CD8-positive, alpha-beta memory T cell (primary cell): ENCODE results near the gene REM2. TPM values are rescaled to one million over a fixed set of nuclear protein-coding genes. Genes with fewer than 3 reads are reported as not detected.
"Not testable (repeated sequence)": the region's sequence is repeated elsewhere in the genome, so short reads cannot be mapped to it uniquely, and the experiment has no call there.

Source experiments
- CTCF ChIA-PET: fragments of 350-600 bp; sonication (Branson Sonifier 250); formaldehyde crosslinking; loops from one replicate; lab custom pipeline; 2021; ENCODE audit warnings: antibody characterized with exemption; lab: Charles Lee
- POLR2A ChIA-PET: fragments of 350-600 bp; sonication (Branson Sonifier 250); formaldehyde crosslinking; loops from one replicate; lab custom pipeline; 2021; ENCODE audit warnings: antibody characterized with exemption; lab: Charles Lee
- DNase-seq, 5 donors: peaks; one replicate each; pipeline versions ENCODE4 v3.0.0 to v3.0.0-alpha.2; 2020 to 2022; ENCODE audit warnings: mixed read lengths in 1 of 5
- H3K27ac ChIP-seq: one replicate; pipeline ENCODE4 v1.7.0; 2013; ENCODE audit warnings: low read depth, mild to moderate bottlenecking, low read length, moderate library complexity
- H3K27me3 ChIP-seq: 2 replicates; pipeline ENCODE4 v1.7.0; 2013; ENCODE audit warnings: low read length, mild to moderate bottlenecking; ENCODE audit not compliant: insufficient read depth, poor library complexity, severe bottlenecking
- H3K36me3 ChIP-seq: 2 replicates; pipeline ENCODE4 v1.7.0; 2013; ENCODE audit warnings: mild to moderate bottlenecking, low read length, moderate library complexity; ENCODE audit not compliant: insufficient read depth
- H3K4me1 ChIP-seq: 2 replicates; pipeline ENCODE4 v1.7.0; 2013; ENCODE audit warnings: mild to moderate bottlenecking, low read length, moderate library complexity; ENCODE audit not compliant: insufficient read depth
- H3K4me3 ChIP-seq: 2 replicates; pipeline ENCODE4 v1.7.0; 2013; ENCODE audit warnings: mild to moderate bottlenecking, low read length
- H3K9me3 ChIP-seq: 2 replicates; pipeline ENCODE4 v1.7.0; 2013; ENCODE audit warnings: mild to moderate bottlenecking, low read length
- H3K27ac Mint-ChIP-seq, 8 donors: one replicate each; pipeline ENCODE4 v1.8.0; 2020 to 2021; ENCODE audit warnings: mixed read lengths in 8 of 8, mild to moderate bottlenecking in 6 of 8, inconsistent platforms in 3 of 8, moderate library complexity in 3 of 8
- H3K27me3 Mint-ChIP-seq, 2 donors: one replicate each; pipeline ENCODE4 v1.8.0; 2020 to 2021; ENCODE audit warnings: mixed read lengths in 2 of 2, mild to moderate bottlenecking in 1 of 2, moderate library complexity in 1 of 2
- H3K36me3 Mint-ChIP-seq, 3 donors: one replicate each; pipeline ENCODE4 v1.8.0; 2020 to 2021; ENCODE audit warnings: mixed read lengths in 3 of 3, inconsistent platforms in 1 of 3, mild to moderate bottlenecking in 1 of 3
- H3K4me1 Mint-ChIP-seq, 3 donors: one replicate each; pipeline ENCODE4 v1.8.0; 2020 to 2021; ENCODE audit warnings: mixed read lengths in 3 of 3, inconsistent platforms in 1 of 3, mild to moderate bottlenecking in 1 of 3
- H3K4me3 Mint-ChIP-seq, 7 donors: one replicate each; pipeline ENCODE4 v1.8.0; 2020 to 2021; ENCODE audit warnings: mixed read lengths in 7 of 7, mild to moderate bottlenecking in 6 of 7, moderate library complexity in 4 of 7, inconsistent platforms in 2 of 7
- H3K9me3 Mint-ChIP-seq, 5 donors: one replicate each; pipeline ENCODE4 v1.8.0; 2020 to 2022; ENCODE audit warnings: mixed read lengths in 5 of 5, mild to moderate bottlenecking in 3 of 5, moderate library complexity in 2 of 5, inconsistent platforms in 1 of 5
- polyA plus RNA-seq: library from polyadenylated mRNA; unstranded; fragments of 300-500 nt; fragmentation: Illumina TruSeq; gene quantifications from one replicate; pipeline ENCODE4 v1.2.3, GENCODE V29; 2021
- total RNA-seq, 2 experiments: library from RNA; stranded (reverse); gene quantifications; one replicate each; pipeline ENCODE4 v1.2.3, GENCODE V29; 2021

The REM2 gene
- total and polyA plus RNA-seq, 3 experiments from 2014 or later: 0.33 to 1.0 (median 0.33) TPM

GRCh38 chr14:22850944-22851764 is 31.9 kb upstream of the REM2 start:
- ChIA-PET POLR2A (interaction anchor here (0.5 kb wide), 1 partner anchor 86 kb away, joined by 4 read pairs; no protein-coding TSS in a partner anchor), CTCF (interaction anchor here (1.1 to 8.2 kb wide), 10 partner anchors 10 to 294 kb away, joined by 3 to 149 read pairs (median 9); partner anchors contain the start of genes ABHD4 and MRPL52)
- no peak overlapping the region for H3K4me3 Mint-ChIP-seq
- no peak overlapping the region for H3K27ac ChIP-seq
- no peak overlapping the region for H3K4me3 ChIP-seq
- peaks cover 12% of the 10 kb centered on the region for H3K4me1 ChIP-seq
- no peaks in the 10 kb centered on the region for H3K36me3 Mint-ChIP-seq
- peaks cover 4 to 10% (median 9%) of the 10 kb centered on the region in 3 donors for H3K4me1 Mint-ChIP-seq
- peaks cover 4% of the 10 kb centered on the region for H3K27me3 ChIP-seq
- H3K9me3 ChIP-seq: no peaks in the 10 kb centered on the region
- H3K27ac Mint-ChIP-seq: peak overlapping the region in 1 of 8 donors; percentile 60
- no peak for DNase-seq
- peaks cover 10 to 28% of the 10 kb centered on the region in 2 donors for H3K27me3 Mint-ChIP-seq
- no peaks in the 10 kb centered on the region for H3K36me3 ChIP-seq
- no peaks in the 10 kb centered on the region for H3K9me3 Mint-ChIP-seq

GRCh38 chr14:22852178-22852577 is 30.8 kb upstream of the REM2 start:
- not testable (repeated sequence) for H3K27ac Mint-ChIP-seq, H3K27me3 ChIP-seq, H3K27ac ChIP-seq, H3K9me3 Mint-ChIP-seq, H3K36me3 ChIP-seq, H3K4me3 ChIP-seq, H3K36me3 Mint-ChIP-seq, H3K9me3 ChIP-seq, H3K4me3 Mint-ChIP-seq, DNase-seq
- POLR2A ChIA-PET: interaction anchor here (1.5 kb wide), 1 partner anchor 29 kb away, joined by 5 read pairs; no protein-coding TSS in a partner anchor
- Mint-ChIP-seq H3K27me3 (peaks cover 10 to 26% of the 10 kb centered on the region in 2 donors), H3K4me1 (peaks cover 4 to 12% (median 12%) of the 10 kb centered on the region in 3 donors)
- H3K4me1 ChIP-seq: peaks cover 12% of the 10 kb centered on the region
- CTCF ChIA-PET: interaction anchor here (0.6 to 8.2 kb wide), 23 partner anchors 9 to 285 kb away, joined by 3 to 149 read pairs (median 7); partner anchors contain the start of genes DAD1, LRP10, MRPL52 and OXA1L

GRCh38 chr14:22852599-22852939 is 30.5 kb upstream of the REM2 start:
- no peaks in the 10 kb centered on the region for H3K9me3 Mint-ChIP-seq
- Histone ChIP-seq H3K4me3 (no peak overlapping the region), H3K36me3 (no peaks in the 10 kb centered on the region), H3K9me3 (no peaks in the 10 kb centered on the region), H3K4me1 (peaks cover 12% of the 10 kb centered on the region), H3K27ac (no peak overlapping the region), H3K27me3 (peaks cover 6% of the 10 kb centered on the region)
- ChIA-PET POLR2A (interaction anchor here (1.0 to 1.5 kb wide), 2 partner anchors 26 to 29 kb away, joined by 4 to 5 read pairs; no protein-coding TSS in a partner anchor), CTCF (interaction anchor here (0.6 to 8.2 kb wide), 27 partner anchors 8 to 1028 kb away, joined by 3 to 149 read pairs (median 5); partner anchors contain the start of genes DAD1, LRP10, MRPL52 and OXA1L)
- H3K4me3 Mint-ChIP-seq: no peak overlapping the region
- H3K36me3 Mint-ChIP-seq: no peaks in the 10 kb centered on the region
- H3K27ac Mint-ChIP-seq: no peak overlapping the region
- H3K27me3 Mint-ChIP-seq: peaks cover 10 to 29% of the 10 kb centered on the region in 2 donors
- peaks cover 4 to 13% (median 12%) of the 10 kb centered on the region in 3 donors for H3K4me1 Mint-ChIP-seq
- DNase-seq: no peak

- H3K36me3 ChIP-seq: no peaks in the 10 kb centered on the region
- H3K4me3 ChIP-seq: peak overlapping the region; percentile 90
- peaks cover 15% of the 10 kb centered on the region for H3K4me1 ChIP-seq
- H3K36me3 Mint-ChIP-seq: no peaks in the 10 kb centered on the region
- no peaks in the 10 kb centered on the region for H3K9me3 ChIP-seq
- H3K27ac Mint-ChIP-seq: peak overlapping the region in 5 of 8 donors; percentile 18 to 95 (median 72)
- peaks cover 7 to 19% (median 16%) of the 10 kb centered on the region in 3 donors for H3K4me1 Mint-ChIP-seq
- peaks cover 6% of the 10 kb centered on the region for H3K27me3 ChIP-seq
- H3K27me3 Mint-ChIP-seq: peaks cover 6 to 24% of the 10 kb centered on the region in 2 donors
- ChIA-PET CTCF (interaction anchor here (0.6 to 8.2 kb wide), 32 partner anchors 8 to 1028 kb away, joined by 3 to 149 read pairs (median 5); partner anchors contain the start of genes DAD1, LRP10, MRPL52 and OXA1L), POLR2A (interaction anchor here (1.0 to 1.5 kb wide), 2 partner anchors 26 to 30 kb away, joined by 4 to 5 read pairs; no protein-coding TSS in a partner anchor)
- peak overlapping the region; percentile 67 for H3K27ac ChIP-seq
- peak overlapping the region; percentile 25 to 87 (median 82) for H3K4me3 Mint-ChIP-seq
- no peaks in the 10 kb centered on the region for H3K9me3 Mint-ChIP-seq
- DNase-seq: peak; percentile 79 to 91 (median 84)
Measured at GRCh38 chr14:22852940-22853767, 29.9 kb upstream of the REM2 start.

- H3K4me1 ChIP-seq: peaks cover 26% of the 10 kb centered on the region
- H3K9me3 Mint-ChIP-seq, H3K27ac ChIP-seq, H3K27me3 ChIP-seq, H3K4me3 ChIP-seq, POLR2A ChIA-PET, H3K9me3 ChIP-seq, H3K27ac Mint-ChIP-seq, H3K36me3 Mint-ChIP-seq, DNase-seq, H3K36me3 ChIP-seq, H3K4me3 Mint-ChIP-seq: not testable (repeated sequence)
- H3K27me3 Mint-ChIP-seq: peaks cover 15 to 28% of the 10 kb centered on the region in 2 donors
- peaks cover 15 to 28% (median 24%) of the 10 kb centered on the region in 3 donors for H3K4me1 Mint-ChIP-seq
- CTCF ChIA-PET: interaction anchor here (0.8 to 8.2 kb wide), 18 partner anchors 9 to 298 kb away, joined by 3 to 149 read pairs (median 9); partner anchors contain the start of genes AJUBA, DAD1, LRP10 and MRPL52
Measured at GRCh38 chr14:22854296-22854695, 28.7 kb upstream of the REM2 start.

GRCh38 chr14:22854963-22855724 is 27.9 kb upstream of the REM2 start:
- no peak overlapping the region for H3K4me3 ChIP-seq
- Mint-ChIP-seq H3K27ac (no peak overlapping the region), H3K4me1 (peaks cover 15 to 28% (median 24%) of the 10 kb centered on the region in 3 donors), H3K4me3 (no peak overlapping the region), H3K36me3 (no peaks in the 10 kb centered on the region), H3K9me3 (no peaks in the 10 kb centered on the region), H3K27me3 (peaks cover 12 to 28% of the 10 kb centered on the region in 2 donors)
- H3K4me1 ChIP-seq: peaks cover 26% of the 10 kb centered on the region
- H3K36me3 ChIP-seq: no peaks in the 10 kb centered on the region
- no peak overlapping the region for H3K27ac ChIP-seq
- H3K9me3 ChIP-seq: no peaks in the 10 kb centered on the region
- peaks cover 6% of the 10 kb centered on the region for H3K27me3 ChIP-seq
- ChIA-PET POLR2A (interaction anchor here (0.5 to 0.7 kb wide), 2 partner anchors 16 to 57 kb away, joined by 3 to 5 read pairs; no protein-coding TSS in a partner anchor), CTCF (interaction anchor here (0.7 to 8.2 kb wide), 17 partner anchors 9 to 299 kb away, joined by 3 to 149 read pairs (median 6); partner anchors contain the start of genes LRP10 and MRPL52)
- DNase-seq: no peak

- Histone ChIP-seq H3K36me3 (no peaks in the 10 kb centered on the region), H3K27ac (no peak overlapping the region), H3K4me1 (peaks cover 26% of the 10 kb centered on the region), H3K4me3 (no peak overlapping the region), H3K27me3 (peaks cover 6% of the 10 kb centered on the region), H3K9me3 (no peaks in the 10 kb centered on the region)
- no peak for DNase-seq
- H3K4me1 Mint-ChIP-seq: peaks cover 15 to 28% (median 24%) of the 10 kb centered on the region in 3 donors
- CTCF ChIA-PET: interaction anchor here (6.0 kb wide), 1 partner anchor 24 kb away, joined by 66 read pairs; the partner anchor contains the start of gene MRPL52
- peaks cover 24 to 31% of the 10 kb centered on the region in 2 donors for H3K27me3 Mint-ChIP-seq
- H3K4me3 Mint-ChIP-seq: peak overlapping the region in 1 of 7 donors; percentile 48
- POLR2A ChIA-PET: no interaction called here
- H3K27ac Mint-ChIP-seq: peak overlapping the region in 2 of 8 donors; percentile 8 to 93
- H3K36me3 Mint-ChIP-seq: no peaks in the 10 kb centered on the region
- H3K9me3 Mint-ChIP-seq: no peaks in the 10 kb centered on the region
Measured at GRCh38 chr14:22856428-22856827, 26.6 kb upstream of the REM2 start.
